Measurements from ENCODE around the gene CEP20. TPM values are rescaled to one million over a fixed set of nuclear protein-coding genes. Genes with fewer than 3 reads are reported as not detected.

Gene CEP20
- total RNA-seq, 1 donor from 2014 or later = 36.9 TPM

DNA sequence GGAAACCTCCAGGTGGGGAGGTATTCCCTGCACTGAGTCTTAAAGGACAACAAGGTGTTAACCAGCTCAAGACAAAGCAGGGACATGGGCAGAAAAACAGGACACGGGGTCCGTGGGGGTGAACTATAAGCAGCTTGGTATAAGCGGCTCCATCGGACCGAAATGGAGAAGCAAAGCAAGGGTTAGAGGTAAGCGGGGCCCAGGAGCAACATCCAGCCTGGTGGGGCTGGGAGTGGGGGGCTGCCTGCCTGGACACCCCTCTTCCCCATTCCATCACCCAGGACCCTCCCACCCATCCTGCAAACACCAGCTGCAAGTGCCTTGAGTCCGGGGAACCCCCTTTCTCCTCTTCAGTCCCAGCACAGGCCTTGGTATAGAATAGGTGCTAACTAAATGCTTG, 61.1 kb downstream of the CEP20 start:
- TF ChIP-seq, protein P1, sequence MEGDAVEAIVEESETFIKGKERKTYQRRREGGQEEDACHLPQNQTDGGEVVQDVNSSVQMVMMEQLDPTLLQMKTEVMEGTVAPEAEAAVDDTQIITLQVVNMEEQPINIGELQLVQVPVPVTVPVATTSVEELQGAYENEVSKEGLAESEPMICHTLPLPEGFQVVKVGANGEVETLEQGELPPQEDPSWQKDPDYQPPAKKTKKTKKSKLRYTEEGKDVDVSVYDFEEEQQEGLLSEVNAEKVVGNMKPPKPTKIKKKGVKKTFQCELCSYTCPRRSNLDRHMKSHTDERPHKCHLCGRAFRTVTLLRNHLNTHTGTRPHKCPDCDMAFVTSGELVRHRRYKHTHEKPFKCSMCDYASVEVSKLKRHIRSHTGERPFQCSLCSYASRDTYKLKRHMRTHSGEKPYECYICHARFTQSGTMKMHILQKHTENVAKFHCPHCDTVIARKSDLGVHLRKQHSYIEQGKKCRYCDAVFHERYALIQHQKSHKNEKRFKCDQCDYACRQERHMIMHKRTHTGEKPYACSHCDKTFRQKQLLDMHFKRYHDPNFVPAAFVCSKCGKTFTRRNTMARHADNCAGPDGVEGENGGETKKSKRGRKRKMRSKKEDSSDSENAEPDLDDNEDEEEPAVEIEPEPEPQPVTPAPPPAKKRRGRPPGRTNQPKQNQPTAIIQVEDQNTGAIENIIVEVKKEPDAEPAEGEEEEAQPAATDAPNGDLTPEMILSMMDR (IDR thresholded peaks at IDR 0.05; ENCODE audit: insufficient read depth, low read length, poor library complexity, severe bottlenecking) = no peak
- no peak overlapping the region for H3K4me3 ChIP-seq (ENCODE audit: low read depth, low read length)
- no peaks in the 10 kb centered on the region for H3K36me3 ChIP-seq (ENCODE audit: control insufficient read depth, insufficient read depth, low read length)
- peaks cover 7% of the 10 kb centered on the region for H3K27me3 ChIP-seq (ENCODE audit: control insufficient read depth, insufficient read depth, low read length)
- no peak for DNase-seq (ENCODE audit: low read depth)

DNA sequence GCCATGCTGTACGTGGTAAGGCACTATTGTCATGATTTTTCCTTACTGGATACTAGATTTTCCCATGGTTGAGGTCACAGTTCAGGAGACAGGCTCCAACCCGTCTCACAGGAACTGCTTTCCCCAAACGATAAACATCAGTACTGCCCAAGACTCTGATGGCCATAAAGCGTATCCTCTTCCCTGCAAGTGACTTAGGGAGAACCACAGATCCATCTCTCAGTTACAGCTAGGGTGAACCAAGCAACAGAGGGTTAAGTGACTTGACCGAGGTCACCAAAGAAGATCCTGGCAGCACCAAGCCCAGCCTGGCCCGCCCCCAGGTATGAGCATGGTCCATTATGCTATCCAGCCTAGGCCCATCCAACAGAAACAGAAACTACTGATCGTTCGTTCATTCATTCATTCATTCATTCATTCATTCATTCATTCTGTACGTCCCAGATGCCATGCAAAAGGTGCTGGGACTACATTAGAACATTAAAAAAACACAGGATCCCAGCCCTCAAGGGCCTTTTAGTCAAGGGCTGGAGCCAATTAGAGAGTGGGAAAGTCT, 62.6 kb downstream of the CEP20 start:
- DNase-seq (ENCODE audit: low read depth) = no peak
- peaks cover 7% of the 10 kb centered on the region for H3K27me3 ChIP-seq (ENCODE audit: control insufficient read depth, insufficient read depth, low read length)
- H3K4me3 ChIP-seq (ENCODE audit: low read depth, low read length) = no peak overlapping the region
- no peaks in the 10 kb centered on the region for H3K36me3 ChIP-seq (ENCODE audit: control insufficient read depth, insufficient read depth, low read length)
- TF ChIP-seq, protein P1 (IDR thresholded peaks at IDR 0.05; ENCODE audit: insufficient read depth, low read length, poor library complexity, severe bottlenecking) = no peak

DNA sequence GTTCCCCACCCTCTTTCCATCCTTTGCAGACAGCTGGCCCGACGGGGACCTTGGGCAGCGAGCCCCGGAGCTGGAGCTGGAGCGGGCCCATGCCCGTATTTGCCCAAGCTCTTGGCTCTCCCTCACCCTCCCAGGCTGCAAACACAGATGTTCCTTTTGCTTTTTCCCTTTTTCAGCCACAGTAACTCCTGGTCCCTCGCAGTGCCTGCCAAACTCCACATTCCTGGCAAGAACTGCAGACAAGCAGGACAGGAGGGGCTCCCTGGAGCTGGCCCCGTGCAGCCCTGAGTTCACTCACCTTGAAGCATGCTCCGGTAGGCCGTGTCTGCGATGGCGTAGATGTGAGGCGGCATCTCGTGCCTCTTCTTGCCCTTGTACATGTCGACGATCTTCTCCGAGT, 65.4 kb downstream of the CEP20 start:
- H3K27me3 ChIP-seq (ENCODE audit: control insufficient read depth, insufficient read depth, low read length) = peaks cover 7% of the 10 kb centered on the region
- TF ChIP-seq, protein P1 (IDR thresholded peaks at IDR 0.05; ENCODE audit: insufficient read depth, low read length, poor library complexity, severe bottlenecking) = no peak
- no peak overlapping the region for H3K4me3 ChIP-seq (ENCODE audit: low read depth, low read length)

DNA sequence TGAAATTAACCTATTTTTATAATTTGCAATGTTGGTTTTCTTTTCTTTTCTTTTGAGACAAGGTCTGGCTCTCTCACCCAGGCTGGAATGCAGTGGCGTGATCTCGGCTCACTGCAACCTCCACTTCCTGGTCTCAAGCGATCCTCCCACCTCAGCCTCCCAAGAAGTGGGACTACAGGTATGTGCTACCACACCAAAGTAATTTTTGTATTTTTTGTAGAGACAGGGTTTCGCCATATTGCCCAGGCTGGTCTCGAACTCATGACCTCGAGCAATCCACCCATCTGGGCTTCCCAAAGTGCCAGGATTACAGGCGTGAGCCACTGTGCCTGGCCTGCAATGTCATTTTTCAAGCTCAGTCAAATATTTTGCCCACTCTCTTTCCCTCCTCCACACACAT, 67.6 kb downstream of the CEP20 start:
- no peak for DNase-seq (ENCODE audit: low read depth)
- Histone ChIP-seq H3K27me3 (ENCODE audit: control insufficient read depth, insufficient read depth, low read length) (peaks cover 7% of the 10 kb centered on the region), H3K4me3 (ENCODE audit: low read depth, low read length) (no peak overlapping the region), H3K36me3 (ENCODE audit: control insufficient read depth, insufficient read depth, low read length) (no peaks in the 10 kb centered on the region)
- TF ChIP-seq, protein P1 (IDR thresholded peaks at IDR 0.05; ENCODE audit: insufficient read depth, low read length, poor library complexity, severe bottlenecking) = no peak

More for the DNA sequence above, 65.4 kb downstream of the CEP20 start:
- no peaks in the 10 kb centered on the region for H3K36me3 ChIP-seq (ENCODE audit: control insufficient read depth, insufficient read depth, low read length)
- no peak for DNase-seq (ENCODE audit: low read depth)

DNA sequence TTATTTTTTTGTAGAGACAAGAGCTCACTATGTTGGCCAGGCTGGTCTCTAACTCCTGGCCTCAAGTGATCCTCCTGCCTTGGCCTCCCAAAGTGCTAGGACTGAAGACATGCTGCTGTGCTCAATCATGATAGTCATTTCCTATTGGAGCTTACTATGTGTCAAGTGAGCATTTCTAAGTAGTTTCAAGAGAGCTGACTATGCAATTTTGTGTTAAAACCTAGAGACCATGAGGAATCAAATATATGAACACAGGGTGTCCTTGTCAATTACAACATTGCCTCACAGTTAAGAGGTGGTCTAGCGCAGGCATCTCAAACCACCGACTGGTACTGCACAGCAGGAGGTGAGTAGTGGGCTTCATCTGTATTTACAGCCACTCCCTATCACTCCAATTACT, 69.4 kb downstream of the CEP20 start:
- TF ChIP-seq, protein P1 (IDR thresholded peaks at IDR 0.05; ENCODE audit: insufficient read depth, low read length, poor library complexity, severe bottlenecking) = no peak
- no peak for DNase-seq (ENCODE audit: low read depth)
- Histone ChIP-seq H3K27me3 (ENCODE audit: control insufficient read depth, insufficient read depth, low read length) (peaks cover 3% of the 10 kb centered on the region), H3K36me3 (ENCODE audit: control insufficient read depth, insufficient read depth, low read length) (no peaks in the 10 kb centered on the region), H3K4me3 (ENCODE audit: low read depth, low read length) (no peak overlapping the region)

DNA sequence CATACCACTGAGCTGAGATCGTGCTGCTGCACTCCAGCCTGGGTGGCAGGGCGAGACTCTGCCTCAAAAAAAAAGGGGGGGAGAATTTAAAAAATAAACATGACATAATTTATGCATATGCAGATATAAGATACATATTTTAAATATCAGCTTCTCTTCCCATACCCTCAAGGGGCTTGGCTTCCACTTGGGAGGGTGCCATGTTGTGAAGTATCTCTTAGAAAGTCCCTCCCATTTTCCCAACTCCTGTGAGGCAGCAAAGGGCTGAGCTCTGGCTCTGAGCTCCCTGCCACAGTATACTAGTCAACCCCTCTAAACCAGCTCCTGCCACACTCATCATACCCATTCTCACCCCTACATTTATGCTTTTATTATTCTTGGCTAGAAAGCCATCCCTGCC, 71.0 kb downstream of the CEP20 start:
- no peaks in the 10 kb centered on the region for H3K36me3 ChIP-seq (ENCODE audit: control insufficient read depth, insufficient read depth, low read length)
- TF ChIP-seq, protein P1 (IDR thresholded peaks at IDR 0.05; ENCODE audit: insufficient read depth, low read length, poor library complexity, severe bottlenecking) = no peak
- no peak for DNase-seq (ENCODE audit: low read depth)
- no peak overlapping the region for H3K4me3 ChIP-seq (ENCODE audit: low read depth, low read length)
- no peaks in the 10 kb centered on the region for H3K27me3 ChIP-seq (ENCODE audit: control insufficient read depth, insufficient read depth, low read length)
